BE2C (cell line): ENCODE data around the gene GHRH.

ENCODE experiments used
- DNase-seq: peaks from one replicate; pipeline ENCODE4 v3.0.0-alpha.2; 2020
- H3K27me3 ChIP-seq: fragments of 250-450 bp; sonication (Bioruptor Pico); 2 replicates; pipeline ENCODE4 v1.5.1; 2020; ENCODE audit warnings: mild to moderate bottlenecking
- H3K36me3 ChIP-seq: fragments of 250-450 bp; sonication (Bioruptor Pico); 2 replicates; pipeline ENCODE4 v1.5.1; 2020; ENCODE audit warnings: mild to moderate bottlenecking
- H3K4me1 ChIP-seq: fragments of 250-450 bp; sonication (Bioruptor Pico); 2 replicates; pipeline ENCODE4 v1.5.1; 2020
- H3K4me3 ChIP-seq: 2 replicates; pipeline ENCODE4 v1.5.1; 2011; ENCODE audit warnings: low read depth, low read length
- H3K9me3 ChIP-seq: fragments of 250-450 bp; sonication (Bioruptor Pico); 2 replicates; pipeline ENCODE4 v1.5.1; 2020
- CTCF ChIP-seq: IDR thresholded peaks from 2 replicates; pipeline ENCODE4 v1.5.1; 2012; ENCODE audit warnings: mild to moderate bottlenecking, low read depth, low read length

The GHRH gene

GRCh38 chr20:37299718-37300528 lies 38.3 kb upstream of the GHRH start:
- H3K4me1 ChIP-seq: no peaks in the 10 kb centered on the region
- no peak for TF ChIP-seq CTCF
- H3K4me3 ChIP-seq: no peak overlapping the region
- H3K27me3 ChIP-seq: no peaks in the 10 kb centered on the region
- no peaks in the 10 kb centered on the region for H3K9me3 ChIP-seq
- peaks cover 39% of the 10 kb centered on the region for H3K36me3 ChIP-seq
- DNase-seq: no peak

GRCh38 chr20:37298190-37298939 lies 36.8 kb upstream of the GHRH start:
- peaks cover 33% of the 10 kb centered on the region for H3K36me3 ChIP-seq
- no peak overlapping the region for H3K4me3 ChIP-seq
- TF ChIP-seq CTCF: no peak
- H3K27me3 ChIP-seq: no peaks in the 10 kb centered on the region
- no peak for DNase-seq
- no peaks in the 10 kb centered on the region for H3K9me3 ChIP-seq
- H3K4me1 ChIP-seq: no peaks in the 10 kb centered on the region

- Histone ChIP-seq H3K9me3 (no peaks in the 10 kb centered on the region), H3K36me3 (peaks cover 35% of the 10 kb centered on the region), H3K27me3 (no peaks in the 10 kb centered on the region), H3K4me1 (no peaks in the 10 kb centered on the region), H3K4me3 (no peak overlapping the region)
- TF ChIP-seq CTCF: no peak
- no peak for DNase-seq
Observed at GRCh38 chr20:37297066-37297736, 35.6 kb upstream of the GHRH start.

GRCh38 chr20:37296371-37296770 lies 34.8 kb upstream of the GHRH start:
- H3K36me3 ChIP-seq: peaks cover 29% of the 10 kb centered on the region
- H3K9me3 ChIP-seq: no peaks in the 10 kb centered on the region
- no peak for DNase-seq
- TF ChIP-seq CTCF: no peak
- no peak overlapping the region for H3K4me3 ChIP-seq
- H3K4me1 ChIP-seq: no peaks in the 10 kb centered on the region
- H3K27me3 ChIP-seq: no peaks in the 10 kb centered on the region

GRCh38 chr20:37295595-37295994 lies 34.0 kb upstream of the GHRH start:
- no peaks in the 10 kb centered on the region for H3K27me3 ChIP-seq
- H3K9me3 ChIP-seq: no peaks in the 10 kb centered on the region
- TF ChIP-seq CTCF: no peak
- DNase-seq: no peak
- peaks cover 24% of the 10 kb centered on the region for H3K36me3 ChIP-seq
- H3K4me1 ChIP-seq: no peaks in the 10 kb centered on the region
- H3K4me3 ChIP-seq: no peak overlapping the region
